Caco-2 (cell line): ENCODE data around the gene DNAJC17. TPM values are rescaled to one million over a fixed set of nuclear protein-coding genes. Genes with fewer than 3 reads are reported as not detected.

Experiments used
- BruUV-seq: library from RNA; stranded (reverse); fragments of 400-500 nt; replicated peaks from 2 replicates; lab custom pipeline; 2021; lab: Mats Ljungman, UMichigan
- CTCF ChIA-PET: fragments of 300-600 bp; sonication (Branson Sonifier 250); formaldehyde crosslinking; loops from one replicate; lab custom pipeline; 2022; ENCODE audit warnings: antibody characterized with exemption; lab: Charles Lee
- POLR2A ChIA-PET: fragments of 300-600 bp; sonication (Branson Sonifier 250); formaldehyde crosslinking; loops from one replicate; lab custom pipeline; 2022; ENCODE audit warnings: antibody characterized with exemption; lab: Charles Lee
- DNase-seq, 2 experiments: peaks; one replicate each; pipeline versions ENCODE4 v3.0.0 to v3.0.0-alpha.2; 2020 to 2022
- H3K27me3 ChIP-seq: replicated peaks from 2 replicates; pipeline ENCODE4 v1.6.0; 2011; ENCODE audit warnings: low read length; ENCODE audit not compliant: control insufficient read depth, insufficient read depth
- H3K36me3 ChIP-seq: 2 replicates; pipeline ENCODE4 v1.5.1; 2011; ENCODE audit warnings: low read length; ENCODE audit not compliant: control insufficient read depth, insufficient read depth
- H3K4me1 ChIP-seq: fragments of 250-450 bp; sonication (Bioruptor Pico); 2 replicates; pipeline ENCODE4 v1.5.1; 2020; ENCODE audit warnings: mild to moderate bottlenecking
- H3K4me3 ChIP-seq: 2 replicates; pipeline ENCODE4 v1.5.1; 2011; ENCODE audit warnings: low read depth, mild to moderate bottlenecking, control low read depth, low read length
- H3K9me3 ChIP-seq: fragments of 250-450 bp; sonication (Bioruptor Pico); 2 replicates; pipeline ENCODE4 v1.5.1; 2020; ENCODE audit warnings: mild to moderate bottlenecking, moderate library complexity
- H3K27ac Mint-ChIP-seq: one replicate; pipeline ENCODE4 v1.8.0; 2022; ENCODE audit warnings: mixed read lengths; ENCODE audit not compliant: unreplicated experiment
- H3K27me3 Mint-ChIP-seq: one replicate; pipeline ENCODE4 v1.8.0; 2022; ENCODE audit warnings: mixed read lengths; ENCODE audit not compliant: insufficient read depth, unreplicated experiment
- H3K36me3 Mint-ChIP-seq: one replicate; pipeline ENCODE4 v1.8.0; 2022; ENCODE audit warnings: mild to moderate bottlenecking, mixed read lengths; ENCODE audit not compliant: insufficient read depth, unreplicated experiment
- H3K4me1 Mint-ChIP-seq: one replicate; pipeline ENCODE4 v1.8.0; 2022; ENCODE audit warnings: low read depth, mixed read lengths; ENCODE audit not compliant: unreplicated experiment
- H3K4me3 Mint-ChIP-seq: one replicate; pipeline ENCODE4 v1.8.0; 2022; ENCODE audit warnings: mild to moderate bottlenecking, moderate library complexity, mixed read lengths; ENCODE audit not compliant: unreplicated experiment
- H3K9me3 Mint-ChIP-seq: one replicate; pipeline ENCODE4 v1.8.0; 2022; ENCODE audit warnings: mixed read lengths; ENCODE audit not compliant: unreplicated experiment
- intact Hi-C: fragments of 100-400 bp; cut with micrococcal nuclease; formaldehyde crosslinking; loops from one replicate; pipeline ENCODE4 v1.10.0; 2022; ENCODE audit not compliant: unreplicated experiment
- total RNA-seq: library from RNA; stranded (reverse); gene quantifications from 2 replicates; pipeline ENCODE4 v1.2.3, GENCODE V29; 2022
- TF ChIP-seq, protein P1 (sequence below), 2 experiments: fragments of 200-600 bp in 1 of 2; IDR thresholded peaks; 1 replicate in 1 of 2; 2 replicates in 1 of 2; pipeline versions ENCODE4 v1.5.1 to v1.8.0; 2011 to 2022; ENCODE audit warnings: antibody characterized with exemption in 1 of 2, control low read depth in 1 of 2, inconsistent platforms in 1 of 2, low read depth in 1 of 2, low read length in 1 of 2, mild to moderate bottlenecking in 1 of 2, moderate library complexity in 1 of 2; ENCODE audit not compliant: insufficient read depth in 1 of 2, severe bottlenecking in 1 of 2, unreplicated experiment in 1 of 2

DNAJC17 gene
- total RNA-seq, 1 experiment from 2014 or later: 30.1 TPM

DNA sequence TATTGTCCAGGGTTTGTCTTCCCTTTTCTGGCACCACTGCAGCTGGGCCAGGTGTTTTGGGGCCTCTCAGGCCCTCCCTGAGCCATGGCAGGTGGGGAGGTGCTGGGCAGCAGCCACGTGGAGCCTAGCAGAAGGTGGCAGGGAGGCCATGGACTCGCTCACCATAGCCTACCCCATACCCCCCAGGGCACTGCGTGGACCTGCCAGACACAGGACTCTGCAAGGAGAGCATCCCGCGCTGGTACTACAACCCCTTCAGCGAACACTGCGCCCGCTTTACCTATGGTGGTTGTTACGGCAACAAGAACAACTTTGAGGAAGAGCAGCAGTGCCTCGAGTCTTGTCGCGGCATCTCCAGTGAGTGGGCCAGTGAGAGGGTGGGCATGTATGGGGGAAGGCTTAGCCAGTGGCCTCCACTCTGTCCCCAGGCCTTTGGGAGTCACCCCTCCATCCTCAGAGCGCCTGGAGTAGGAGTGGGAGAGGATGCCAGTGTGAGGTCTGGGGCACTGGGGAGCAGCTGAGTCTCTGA, 48.5 kb upstream of the DNAJC17 start:
- H3K4me1 ChIP-seq: peaks cover 28% of the 10 kb centered on the region
- H3K4me1 Mint-ChIP-seq: peaks cover 53% of the 10 kb centered on the region

DNA sequence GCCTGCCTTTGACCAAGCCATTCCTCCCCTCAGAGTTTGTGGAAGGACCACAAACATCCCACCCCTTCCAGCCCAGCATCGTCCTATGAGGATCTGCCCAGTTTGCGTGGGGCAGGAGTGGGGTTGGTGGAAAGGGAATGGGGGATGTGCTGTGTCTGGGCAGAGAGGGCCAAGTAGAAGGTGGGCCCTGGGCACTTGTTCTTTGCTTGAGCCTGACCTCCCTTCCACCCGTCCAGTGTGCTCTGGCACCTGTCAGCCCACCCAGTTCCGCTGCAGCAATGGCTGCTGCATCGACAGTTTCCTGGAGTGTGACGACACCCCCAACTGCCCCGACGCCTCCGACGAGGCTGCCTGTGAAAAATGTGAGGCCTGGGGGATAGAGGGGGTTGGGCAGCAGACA, 46.9 kb upstream of the DNAJC17 start:
- H3K9me3 ChIP-seq: no peaks in the 10 kb centered on the region
- Mint-ChIP-seq H3K9me3 (no peaks in the 10 kb centered on the region), H3K4me3 (no peak overlapping the region), H3K36me3 (peaks cover 93% of the 10 kb centered on the region), H3K27ac (no peak overlapping the region), H3K4me1 (peaks cover 52% of the 10 kb centered on the region), H3K27me3 (no peaks in the 10 kb centered on the region)
- ChIA-PET CTCF (no interaction called here), POLR2A (no interaction called here)
- no peak overlapping the region for H3K4me3 ChIP-seq
- TF ChIP-seq, protein P1, sequence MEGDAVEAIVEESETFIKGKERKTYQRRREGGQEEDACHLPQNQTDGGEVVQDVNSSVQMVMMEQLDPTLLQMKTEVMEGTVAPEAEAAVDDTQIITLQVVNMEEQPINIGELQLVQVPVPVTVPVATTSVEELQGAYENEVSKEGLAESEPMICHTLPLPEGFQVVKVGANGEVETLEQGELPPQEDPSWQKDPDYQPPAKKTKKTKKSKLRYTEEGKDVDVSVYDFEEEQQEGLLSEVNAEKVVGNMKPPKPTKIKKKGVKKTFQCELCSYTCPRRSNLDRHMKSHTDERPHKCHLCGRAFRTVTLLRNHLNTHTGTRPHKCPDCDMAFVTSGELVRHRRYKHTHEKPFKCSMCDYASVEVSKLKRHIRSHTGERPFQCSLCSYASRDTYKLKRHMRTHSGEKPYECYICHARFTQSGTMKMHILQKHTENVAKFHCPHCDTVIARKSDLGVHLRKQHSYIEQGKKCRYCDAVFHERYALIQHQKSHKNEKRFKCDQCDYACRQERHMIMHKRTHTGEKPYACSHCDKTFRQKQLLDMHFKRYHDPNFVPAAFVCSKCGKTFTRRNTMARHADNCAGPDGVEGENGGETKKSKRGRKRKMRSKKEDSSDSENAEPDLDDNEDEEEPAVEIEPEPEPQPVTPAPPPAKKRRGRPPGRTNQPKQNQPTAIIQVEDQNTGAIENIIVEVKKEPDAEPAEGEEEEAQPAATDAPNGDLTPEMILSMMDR (IDR thresholded peaks at IDR 0.05; ENCODE audit: insufficient read depth in 1 of 2, low read depth in 1 of 2, low read length in 1 of 2, severe bottlenecking in 1 of 2, unreplicated experiment in 1 of 2): no peak
- H3K27me3 ChIP-seq: no peaks in the 10 kb centered on the region
- no peak for DNase-seq
- H3K36me3 ChIP-seq: peaks cover 11% of the 10 kb centered on the region
- intact Hi-C loops: no loop called here
- peaks cover 22% of the 10 kb centered on the region for H3K4me1 ChIP-seq
- BruUV-seq: no TSS peak

More for the DNA sequence above, 48.5 kb upstream of the DNAJC17 start:
- H3K27me3 Mint-ChIP-seq: no peaks in the 10 kb centered on the region
- no peak overlapping the region for H3K4me3 Mint-ChIP-seq
- intact Hi-C loops: no loop called here
- no peak overlapping the region for H3K4me3 ChIP-seq
- H3K36me3 Mint-ChIP-seq: peaks cover 92% of the 10 kb centered on the region
- peak overlapping the region; percentile 86 for H3K27ac Mint-ChIP-seq
- BruUV-seq: no TSS peak
- H3K36me3 ChIP-seq: peaks cover 10% of the 10 kb centered on the region
- TF ChIP-seq, protein P1 (IDR thresholded peaks at IDR 0.05; ENCODE audit: insufficient read depth in 1 of 2, low read depth in 1 of 2, low read length in 1 of 2, severe bottlenecking in 1 of 2, unreplicated experiment in 1 of 2): no peak
- H3K9me3 ChIP-seq: no peaks in the 10 kb centered on the region
- ChIA-PET POLR2A (no interaction called here), CTCF (interaction anchor here (1.1 kb wide), 1 partner anchor 36 kb away, joined by 3 read pairs; no protein-coding TSS in a partner anchor)
- DNase-seq: no peak
- H3K9me3 Mint-ChIP-seq: no peaks in the 10 kb centered on the region
- H3K27me3 ChIP-seq: no peaks in the 10 kb centered on the region

DNA sequence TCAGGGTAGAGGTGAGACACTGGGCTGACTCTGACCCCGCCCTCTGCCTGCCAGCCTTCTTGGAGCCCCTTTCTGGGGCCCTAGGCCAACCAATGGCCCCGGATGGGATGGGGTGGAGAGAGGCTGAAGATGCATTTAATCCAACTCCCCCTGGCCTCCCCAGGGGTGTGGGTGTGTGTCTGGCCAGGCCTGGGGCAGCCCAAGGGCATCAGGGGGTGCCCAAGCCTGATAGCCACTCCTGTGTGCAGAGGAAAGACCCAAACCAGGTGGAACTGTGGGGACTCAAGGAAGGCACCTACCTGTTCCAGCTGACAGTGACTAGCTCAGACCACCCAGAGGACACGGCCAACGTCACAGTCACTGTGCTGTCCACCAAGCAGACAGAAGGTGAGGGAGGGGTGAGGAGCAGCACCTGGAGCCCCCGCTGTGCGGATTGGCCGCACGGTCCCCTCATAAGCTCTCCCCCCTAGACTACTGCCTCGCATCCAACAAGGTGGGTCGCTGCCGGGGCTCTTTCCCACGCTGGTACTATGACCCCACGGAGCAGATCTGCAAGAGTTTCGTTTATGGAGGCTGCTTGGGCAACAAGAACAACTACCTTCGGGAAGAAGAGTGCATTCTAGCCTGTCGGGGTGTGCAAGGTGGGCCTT, 46.1 kb upstream of the DNAJC17 start:
- peaks cover 47% of the 10 kb centered on the region for H3K4me1 Mint-ChIP-seq
- no peaks in the 10 kb centered on the region for H3K27me3 ChIP-seq
- H3K4me3 Mint-ChIP-seq: no peak overlapping the region
- no peaks in the 10 kb centered on the region for H3K27me3 Mint-ChIP-seq
- no peaks in the 10 kb centered on the region for H3K9me3 ChIP-seq
- H3K36me3 ChIP-seq: peaks cover 10% of the 10 kb centered on the region
- no peak for DNase-seq
- POLR2A ChIA-PET: no interaction called here
- no TSS peak for BruUV-seq
- no peaks in the 10 kb centered on the region for H3K9me3 Mint-ChIP-seq
- H3K36me3 Mint-ChIP-seq: peaks cover 93% of the 10 kb centered on the region
- H3K4me1 ChIP-seq: peaks cover 22% of the 10 kb centered on the region
- TF ChIP-seq, protein P1 (IDR thresholded peaks at IDR 0.05; ENCODE audit: insufficient read depth in 1 of 2, low read depth in 1 of 2, low read length in 1 of 2, severe bottlenecking in 1 of 2, unreplicated experiment in 1 of 2): no peak
- CTCF ChIA-PET: no interaction called here
- intact Hi-C loops: no loop called here
- no peak overlapping the region for H3K27ac Mint-ChIP-seq
- H3K4me3 ChIP-seq: no peak overlapping the region
